IPS-18a (cell line): Measurements from ENCODE around the gene FBLN1.
"Not testable (repeated sequence)": the region's sequence is repeated elsewhere in the genome, so short reads cannot be mapped to it uniquely, and the experiment has no call there.

ENCODE experiments used
- H3K27ac ChIP-seq: one replicate; pipeline ENCODE4 v1.5.1; 2013; ENCODE audit warnings: low read length
- H3K27me3 ChIP-seq: one replicate; pipeline ENCODE4 v1.6.1; 2013; ENCODE audit warnings: mild to moderate bottlenecking, low read length; ENCODE audit not compliant: control insufficient read depth, insufficient read depth
- H3K36me3 ChIP-seq: one replicate; pipeline ENCODE4 v1.6.1; 2013; ENCODE audit warnings: low read depth, low read length; ENCODE audit not compliant: control insufficient read depth
- H3K4me1 ChIP-seq: one replicate; pipeline ENCODE4 v1.6.1; 2013; ENCODE audit warnings: low read depth, low read length; ENCODE audit not compliant: control insufficient read depth
- H3K4me3 ChIP-seq: one replicate; pipeline ENCODE4 v1.5.1; 2013; ENCODE audit warnings: low read length
- H3K9ac ChIP-seq: one replicate; pipeline ENCODE4 v1.6.1; 2013; ENCODE audit warnings: mild to moderate bottlenecking, low read length, moderate library complexity
- H3K9me3 ChIP-seq: one replicate; pipeline ENCODE4 v1.6.1; 2013; ENCODE audit warnings: low read depth, low read length; ENCODE audit not compliant: control insufficient read depth

FBLN1 gene

DNA sequence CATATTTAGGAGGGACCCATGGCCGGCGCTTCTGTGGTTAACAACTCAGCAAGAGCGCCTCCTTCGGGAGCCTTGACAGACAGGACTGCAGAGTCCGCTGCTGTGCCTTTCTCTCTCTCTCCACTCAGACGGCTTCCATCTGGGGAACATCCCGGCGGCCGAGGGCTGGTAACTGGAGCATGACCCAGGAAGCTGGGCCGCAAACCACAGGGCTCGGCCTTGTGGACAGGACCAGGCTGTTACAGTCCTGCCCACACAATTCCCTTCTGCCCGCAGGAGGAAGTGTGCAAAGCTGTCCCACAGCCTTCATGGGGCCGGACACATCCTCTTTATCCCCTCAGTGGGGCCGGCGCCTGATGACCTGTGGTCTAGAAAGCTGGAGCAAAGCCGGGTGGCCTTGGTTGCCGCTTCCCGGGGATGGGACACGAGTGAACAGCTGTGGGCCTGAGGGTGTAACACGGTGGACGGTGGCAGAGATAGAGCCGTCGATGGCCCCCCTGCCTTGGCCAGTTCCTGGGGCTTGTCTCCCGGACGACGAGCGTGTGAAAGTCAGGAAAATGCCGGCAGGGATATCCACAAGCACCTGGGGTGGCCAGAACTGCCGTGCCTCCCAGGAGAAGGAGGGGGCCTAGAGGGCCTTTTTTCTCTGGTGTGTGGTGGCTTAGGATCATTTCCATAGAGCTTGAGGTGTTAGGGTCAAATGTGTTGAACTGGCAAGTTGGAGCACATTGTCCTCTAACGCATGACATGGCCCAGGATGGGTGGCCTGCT, 50.1 kb downstream of the FBLN1 start:
- Histone ChIP-seq H3K36me3 (peaks cover 42% of the 10 kb centered on the region), H3K9ac (no peak overlapping the region), H3K4me3 (no peak overlapping the region), H3K4me1 (peaks cover 5% of the 10 kb centered on the region), H3K9me3 (no peaks in the 10 kb centered on the region), H3K27me3 (no peaks in the 10 kb centered on the region), H3K27ac (no peak overlapping the region)

DNA sequence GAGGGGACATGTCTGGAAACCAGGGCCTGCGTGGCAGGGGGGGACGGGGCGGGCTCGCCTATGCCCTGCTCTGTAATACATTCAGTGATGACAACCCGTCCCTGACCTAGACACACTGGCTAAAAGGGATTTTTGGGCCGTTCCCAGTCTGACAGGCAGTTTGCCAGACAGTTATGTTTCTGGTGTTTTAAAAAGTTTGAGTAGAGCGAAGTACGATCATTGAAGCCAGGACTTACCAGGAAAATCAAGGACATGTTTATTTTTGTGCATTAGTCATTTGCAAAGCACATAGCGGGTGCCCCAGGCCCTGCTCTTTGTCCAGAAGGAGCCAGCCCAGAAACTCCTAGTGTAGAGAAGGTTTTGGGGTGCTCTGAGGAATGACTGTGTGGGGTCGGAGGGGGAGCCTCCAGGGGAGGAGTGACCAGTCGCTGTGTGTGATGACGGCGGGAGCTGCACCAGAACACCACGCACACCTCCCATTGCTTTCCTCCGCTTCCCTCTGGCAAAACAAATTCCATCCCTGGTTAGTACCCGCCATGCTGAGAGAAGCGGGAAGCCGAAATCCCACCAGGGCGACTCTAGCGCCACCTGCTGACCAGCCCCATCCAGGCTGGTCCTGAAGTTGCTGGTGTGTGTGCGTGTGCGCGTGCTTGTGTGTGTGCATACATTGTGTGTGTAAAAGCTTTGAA, 50.8 kb downstream of the FBLN1 start:
- Histone ChIP-seq H3K36me3 (peaks cover 34% of the 10 kb centered on the region), H3K4me3 (no peak overlapping the region), H3K9ac (no peak overlapping the region), H3K4me1 (peaks cover 5% of the 10 kb centered on the region), H3K27ac (no peak overlapping the region), H3K27me3 (no peaks in the 10 kb centered on the region), H3K9me3 (no peaks in the 10 kb centered on the region)

DNA sequence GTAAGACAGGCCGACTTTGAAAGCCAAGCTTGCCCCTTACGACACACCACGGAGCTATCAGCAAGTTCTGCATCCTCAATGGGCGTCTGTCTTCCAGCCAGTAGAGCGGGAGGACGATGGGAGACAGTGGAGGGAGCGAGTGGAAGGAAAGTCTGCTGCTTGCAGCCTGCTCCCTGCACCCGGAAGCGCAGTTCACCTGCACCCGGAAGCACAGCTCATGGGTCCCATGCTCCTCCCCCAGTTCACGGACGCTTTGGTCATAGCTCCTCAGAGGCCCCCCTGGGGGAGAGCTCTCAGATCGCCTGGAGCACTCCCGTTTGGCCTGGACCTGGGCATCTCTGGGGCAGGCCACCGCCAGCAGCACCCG, 51.3 kb downstream of the FBLN1 start:
- Histone ChIP-seq H3K36me3 (peaks cover 35% of the 10 kb centered on the region), H3K9ac (no peak overlapping the region), H3K4me3 (no peak overlapping the region)

DNA sequence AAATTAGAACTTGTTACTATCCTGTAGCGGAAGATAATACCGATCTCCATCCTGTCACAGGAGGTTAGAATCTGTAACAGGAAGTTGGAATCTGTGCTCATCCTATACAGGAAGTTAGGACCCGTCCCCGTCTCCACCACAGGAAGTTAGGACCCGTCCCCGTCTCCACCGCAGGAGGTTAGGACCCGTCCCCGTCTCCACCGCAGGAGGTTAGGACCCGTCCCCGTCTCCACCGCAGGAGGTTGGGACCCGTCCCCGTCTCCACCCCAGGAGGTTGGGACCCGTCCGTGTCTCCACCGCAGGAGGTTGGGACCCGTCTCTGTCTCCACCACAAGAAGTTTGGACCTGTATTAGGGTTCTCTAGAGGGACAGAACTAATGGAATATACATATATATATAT, 52.2 kb downstream of the FBLN1 start:
- no peak overlapping the region for H3K27ac ChIP-seq
- peaks cover 26% of the 10 kb centered on the region for H3K36me3 ChIP-seq
- H3K4me3 ChIP-seq = no peak overlapping the region
- H3K9ac ChIP-seq = no peak overlapping the region
- H3K4me1 ChIP-seq = peaks cover 5% of the 10 kb centered on the region
- no peaks in the 10 kb centered on the region for H3K27me3 ChIP-seq
- H3K9me3 ChIP-seq = peaks cover 6% of the 10 kb centered on the region

More for the DNA sequence above, 51.3 kb downstream of the FBLN1 start:
- Histone ChIP-seq H3K27ac (no peak overlapping the region), H3K4me1 (peaks cover 5% of the 10 kb centered on the region), H3K27me3 (no peaks in the 10 kb centered on the region), H3K9me3 (peaks cover under 1% of the 10 kb centered on the region)

DNA sequence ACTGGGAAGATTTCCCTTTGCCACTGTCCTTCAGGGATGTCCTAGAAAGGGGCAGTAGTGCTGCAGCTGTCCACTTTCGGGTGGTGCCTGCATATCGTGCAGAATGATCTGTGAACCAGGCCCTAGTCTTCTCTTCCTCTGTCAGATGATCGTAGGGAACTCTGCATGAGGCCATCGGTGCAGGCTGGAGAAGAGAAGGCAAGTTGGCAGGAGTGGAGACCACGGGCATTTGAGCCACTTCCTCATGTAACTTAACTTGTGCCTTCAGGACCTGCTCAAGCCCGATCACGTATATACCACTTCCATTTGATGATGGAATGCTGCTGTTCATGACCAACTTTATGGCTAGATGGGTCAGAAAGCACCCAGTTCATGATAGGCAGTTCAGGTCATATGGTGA, 55.2 kb downstream of the FBLN1 start:
- H3K9ac ChIP-seq, H3K4me3 ChIP-seq: not testable (repeated sequence)
- peaks cover 14% of the 10 kb centered on the region for H3K36me3 ChIP-seq

DNA sequence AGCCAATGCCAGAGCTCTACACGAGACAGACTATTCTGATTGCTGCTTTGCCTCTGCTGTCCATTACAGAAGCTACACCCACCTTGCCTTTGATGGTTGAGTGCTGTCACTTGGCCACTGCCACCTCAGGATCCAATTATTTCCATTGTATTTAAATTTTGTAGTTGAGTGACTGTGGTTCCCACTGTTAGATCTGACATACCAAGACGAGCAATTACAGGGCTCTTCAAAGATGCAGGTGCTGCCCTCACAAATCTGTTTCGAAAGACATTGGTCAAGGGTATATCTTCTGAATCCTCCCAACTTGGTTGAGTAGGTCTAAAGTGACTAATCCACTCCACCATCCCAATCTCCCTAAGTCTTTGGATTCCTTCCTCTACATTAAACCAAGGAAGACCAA, 57.4 kb downstream of the FBLN1 start:
- not testable (repeated sequence) for H3K27ac ChIP-seq, H3K4me3 ChIP-seq, H3K9ac ChIP-seq, H3K4me1 ChIP-seq, H3K27me3 ChIP-seq, H3K9me3 ChIP-seq
- H3K36me3 ChIP-seq = peaks cover 19% of the 10 kb centered on the region

More for the DNA sequence above, 55.2 kb downstream of the FBLN1 start:
- H3K27ac ChIP-seq, H3K4me1 ChIP-seq, H3K9me3 ChIP-seq, H3K27me3 ChIP-seq: not testable (repeated sequence)

DNA sequence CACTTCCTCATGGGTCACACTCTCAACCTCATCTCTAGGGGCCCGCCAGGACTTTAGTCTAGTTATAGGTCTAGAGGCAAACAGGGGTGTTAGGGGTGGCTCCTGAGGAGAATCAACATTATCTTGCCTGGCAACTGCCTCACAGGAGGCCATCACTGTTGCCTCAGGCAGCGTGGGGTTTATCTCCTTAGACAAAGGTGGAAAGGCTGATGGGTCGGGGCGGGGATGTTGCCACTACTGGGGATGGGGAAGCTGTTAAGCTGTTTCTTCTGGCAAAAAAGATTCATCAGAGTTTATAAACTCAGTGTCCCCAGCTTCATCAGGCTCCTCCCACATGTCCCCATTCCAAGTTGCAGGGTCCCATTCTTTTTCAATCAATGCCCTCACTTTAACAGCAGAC, 58.1 kb downstream of the FBLN1 start:
- H3K27me3 ChIP-seq, H3K9ac ChIP-seq, H3K4me3 ChIP-seq, H3K4me1 ChIP-seq, H3K27ac ChIP-seq, H3K9me3 ChIP-seq: not testable (repeated sequence)
- H3K36me3 ChIP-seq = peaks cover 15% of the 10 kb centered on the region

DNA sequence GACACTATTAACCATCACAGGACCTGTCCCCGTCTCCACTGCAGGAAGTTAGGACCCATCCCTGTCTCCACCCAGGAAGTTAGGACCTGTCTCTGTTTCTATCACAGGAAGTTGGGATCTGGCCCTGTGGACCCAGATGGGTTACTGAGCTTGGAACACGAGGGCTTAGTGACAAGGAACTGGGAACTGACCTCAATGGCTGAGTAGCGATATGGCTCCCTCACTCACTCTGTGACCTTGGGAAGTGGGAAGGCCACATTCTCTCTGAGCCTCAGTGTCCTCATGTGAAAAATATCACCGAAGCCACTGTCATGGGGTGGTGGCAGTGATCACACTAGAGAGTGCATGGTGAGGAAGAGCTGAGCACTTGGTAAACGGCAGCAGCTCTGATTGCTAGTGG, 59.4 kb downstream of the FBLN1 start:
- Histone ChIP-seq H3K27me3 (no peaks in the 10 kb centered on the region), H3K27ac (no peak overlapping the region), H3K36me3 (peaks cover 13% of the 10 kb centered on the region), H3K9me3 (peaks cover 6% of the 10 kb centered on the region), H3K4me1 (peaks cover 4% of the 10 kb centered on the region), H3K9ac (no peak overlapping the region), H3K4me3 (no peak overlapping the region)

DNA sequence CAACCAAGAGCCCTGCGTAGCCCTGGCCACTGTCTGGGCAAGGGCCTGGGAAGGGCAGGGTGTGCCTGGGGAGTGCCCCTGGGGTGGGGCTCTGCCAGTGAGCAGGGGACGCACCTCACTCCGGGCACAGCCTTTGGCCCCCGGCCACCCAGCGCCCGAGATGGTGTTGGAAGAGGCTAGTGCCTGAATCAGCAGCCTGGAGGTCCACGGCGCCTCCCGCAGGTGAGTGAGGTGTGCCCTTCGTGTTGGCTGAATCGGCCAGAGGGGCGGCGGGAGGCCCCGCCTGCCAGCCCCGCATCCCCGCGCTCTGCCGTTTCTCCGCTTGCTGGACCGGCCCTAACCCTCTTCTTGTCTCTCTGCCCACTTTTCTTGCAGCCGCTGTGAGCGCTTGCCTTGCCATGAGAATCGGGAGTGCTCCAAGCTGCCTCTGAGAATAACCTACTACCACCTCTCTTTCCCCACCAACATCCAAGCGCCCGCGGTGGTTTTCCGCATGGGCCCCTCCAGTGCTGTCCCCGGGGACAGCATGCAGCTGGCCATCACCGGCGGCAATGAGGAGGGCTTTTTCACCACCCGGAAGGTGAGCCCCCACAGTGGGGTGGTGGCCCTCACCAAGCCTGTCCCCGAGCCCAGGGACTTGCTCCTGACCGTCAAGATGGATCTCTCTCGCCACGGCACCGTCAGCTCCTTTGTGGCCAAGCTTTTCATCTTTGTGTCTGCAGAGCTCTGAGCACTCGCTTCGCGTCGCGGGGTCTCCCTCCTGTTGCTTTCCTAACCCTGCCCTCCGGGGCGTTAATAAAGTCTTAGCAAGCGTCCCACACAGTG, 60.1 kb downstream of the FBLN1 start:
- peaks cover 6% of the 10 kb centered on the region for H3K9me3 ChIP-seq
- H3K36me3 ChIP-seq = peaks cover 9% of the 10 kb centered on the region
- no peaks in the 10 kb centered on the region for H3K27me3 ChIP-seq

DNA sequence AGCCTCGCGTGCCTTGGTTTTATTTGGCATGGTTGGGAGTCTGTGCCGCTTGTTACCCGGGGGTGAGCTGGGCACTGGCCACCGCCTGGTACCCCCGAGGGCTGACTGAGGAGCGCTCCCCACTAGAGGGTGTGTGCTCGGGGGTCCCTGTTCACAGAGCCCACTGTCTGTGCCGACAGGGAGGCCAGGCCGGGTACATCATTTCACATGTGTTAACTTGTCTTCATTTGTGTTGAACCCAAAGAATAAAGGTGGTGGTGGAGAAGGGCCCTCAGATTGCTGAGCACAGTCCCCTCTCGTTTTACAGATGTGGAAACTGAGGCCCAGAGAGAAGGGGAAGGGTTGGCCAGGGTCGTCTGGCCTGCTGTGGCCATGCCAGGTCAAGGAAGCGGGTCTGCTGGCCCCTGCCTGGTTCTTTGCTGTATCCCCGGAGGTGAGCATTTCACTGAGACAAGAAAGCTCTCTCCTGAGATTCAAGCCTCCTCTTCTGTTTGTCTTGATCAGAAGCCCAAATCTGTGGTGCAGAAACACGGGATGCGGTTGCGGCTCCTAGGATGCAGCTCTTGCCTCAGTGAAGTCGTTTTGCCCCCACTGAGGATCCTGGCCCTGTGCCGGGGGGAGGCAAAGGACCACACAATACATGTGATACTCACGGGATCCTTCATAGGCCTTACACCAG, 60.8 kb downstream of the FBLN1 start:
- Histone ChIP-seq H3K27me3 (no peaks in the 10 kb centered on the region), H3K4me3 (no peak overlapping the region), H3K36me3 (peaks cover 9% of the 10 kb centered on the region), H3K9ac (no peak overlapping the region), H3K4me1 (peaks cover 4% of the 10 kb centered on the region), H3K27ac (no peak overlapping the region), H3K9me3 (peaks cover 6% of the 10 kb centered on the region)

More for the DNA sequence above, 60.1 kb downstream of the FBLN1 start:
- no peak overlapping the region for H3K9ac ChIP-seq
- H3K4me3 ChIP-seq = no peak overlapping the region
- H3K4me1 ChIP-seq = peaks cover 4% of the 10 kb centered on the region
- no peak overlapping the region for H3K27ac ChIP-seq

DNA sequence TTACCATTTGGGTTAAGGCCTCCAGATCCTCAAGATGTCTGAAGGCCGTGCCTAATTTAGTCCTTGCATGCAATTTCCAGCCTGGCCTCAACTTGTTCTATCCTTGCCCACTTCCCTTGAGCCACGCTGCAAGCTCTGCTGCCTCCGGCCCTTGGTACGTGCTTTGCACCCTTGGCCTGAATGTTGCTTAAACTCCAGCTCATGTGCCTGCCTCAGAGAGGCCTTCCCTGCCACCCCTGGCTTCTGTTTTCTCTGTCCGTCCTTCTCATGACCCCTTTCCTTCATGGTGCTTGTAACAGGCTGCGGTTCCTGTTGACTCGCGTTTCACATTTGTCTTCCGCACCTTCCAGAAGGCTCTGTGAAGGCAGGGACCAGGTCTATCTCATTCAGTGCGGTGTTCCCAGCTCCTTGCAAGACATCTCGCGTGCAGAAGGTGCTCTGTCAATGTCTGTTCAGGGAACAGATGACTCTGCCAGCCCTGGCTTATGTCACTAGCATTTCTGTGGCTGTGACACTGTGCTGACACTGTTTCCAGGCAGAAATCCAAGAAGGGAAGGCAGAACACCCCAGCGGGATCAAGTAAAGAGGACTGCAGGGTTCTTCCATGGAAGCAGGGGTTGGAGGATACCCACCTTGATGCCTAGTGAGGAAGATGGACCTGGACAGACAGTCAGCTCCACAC, 61.8 kb downstream of the FBLN1 start:
- Histone ChIP-seq H3K27ac (no peak overlapping the region), H3K4me3 (no peak overlapping the region), H3K9ac (no peak overlapping the region), H3K4me1 (peaks cover 4% of the 10 kb centered on the region), H3K27me3 (no peaks in the 10 kb centered on the region), H3K9me3 (peaks cover 2% of the 10 kb centered on the region), H3K36me3 (peaks cover 5% of the 10 kb centered on the region)
